Fibroblast of pulmonary artery (primary cell): ENCODE data around the gene ACY1.
"Not testable (repeated sequence)": the region's sequence is repeated elsewhere in the genome, so short reads cannot be mapped to it uniquely, and the experiment has no call there.

Source experiments
- DNase-seq: peaks from one replicate; pipeline ENCODE4 v3.0.0-alpha.2; 2010; ENCODE audit warnings: low read depth
- H3K4me3 ChIP-seq: replicated peaks from 2 replicates; pipeline ENCODE4 v1.5.1; 2011; ENCODE audit warnings: low read depth, mild to moderate bottlenecking, control low read depth, low read length, moderate library complexity
- TF ChIP-seq, protein P1 (sequence below): IDR thresholded peaks from 2 replicates; pipeline ENCODE4 v1.5.1; 2011; ENCODE audit warnings: mild to moderate bottlenecking, control low read depth, low read length, inconsistent platforms; ENCODE audit errors: missing control alignments

The ACY1 gene

GRCh38 chr3:51987568-51987967 lies 4.2 kb downstream of the ACY1 start:
- TF ChIP-seq, protein P1, sequence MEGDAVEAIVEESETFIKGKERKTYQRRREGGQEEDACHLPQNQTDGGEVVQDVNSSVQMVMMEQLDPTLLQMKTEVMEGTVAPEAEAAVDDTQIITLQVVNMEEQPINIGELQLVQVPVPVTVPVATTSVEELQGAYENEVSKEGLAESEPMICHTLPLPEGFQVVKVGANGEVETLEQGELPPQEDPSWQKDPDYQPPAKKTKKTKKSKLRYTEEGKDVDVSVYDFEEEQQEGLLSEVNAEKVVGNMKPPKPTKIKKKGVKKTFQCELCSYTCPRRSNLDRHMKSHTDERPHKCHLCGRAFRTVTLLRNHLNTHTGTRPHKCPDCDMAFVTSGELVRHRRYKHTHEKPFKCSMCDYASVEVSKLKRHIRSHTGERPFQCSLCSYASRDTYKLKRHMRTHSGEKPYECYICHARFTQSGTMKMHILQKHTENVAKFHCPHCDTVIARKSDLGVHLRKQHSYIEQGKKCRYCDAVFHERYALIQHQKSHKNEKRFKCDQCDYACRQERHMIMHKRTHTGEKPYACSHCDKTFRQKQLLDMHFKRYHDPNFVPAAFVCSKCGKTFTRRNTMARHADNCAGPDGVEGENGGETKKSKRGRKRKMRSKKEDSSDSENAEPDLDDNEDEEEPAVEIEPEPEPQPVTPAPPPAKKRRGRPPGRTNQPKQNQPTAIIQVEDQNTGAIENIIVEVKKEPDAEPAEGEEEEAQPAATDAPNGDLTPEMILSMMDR, result no peak
- no peak for DNase-seq

GRCh38 chr3:51988286-51989146 lies 5.2 kb downstream of the ACY1 start:
- no peak overlapping the region for H3K4me3 ChIP-seq
- TF ChIP-seq, protein P1, result no peak

More at GRCh38 chr3:51987568-51987967, 4.2 kb downstream of the ACY1 start:
- H3K4me3 ChIP-seq, result no peak overlapping the region

DNA sequence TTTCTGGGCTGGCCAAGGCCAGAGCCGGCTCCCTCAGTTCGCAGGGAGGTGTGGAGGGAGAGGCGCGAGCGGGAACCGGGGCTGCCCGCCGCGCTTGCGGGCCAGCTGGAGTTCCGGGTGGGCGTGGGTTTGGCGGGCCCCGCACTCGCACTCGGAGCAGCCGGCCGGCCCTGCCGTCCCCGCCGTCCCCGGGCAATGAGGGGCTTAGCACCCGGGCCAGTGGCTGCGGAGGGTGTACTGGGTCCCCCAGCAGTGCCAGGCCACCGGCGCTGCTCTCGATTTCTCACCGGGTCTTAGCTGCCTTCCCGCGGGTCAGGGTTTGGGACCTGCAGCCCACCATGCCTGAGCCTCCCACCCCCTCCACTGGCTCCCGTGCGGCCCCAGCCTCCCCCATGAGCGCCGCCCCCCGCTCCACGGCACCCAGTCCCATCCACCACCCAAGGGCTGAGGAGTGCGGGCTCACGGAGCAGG lies 7.2 kb downstream of the ACY1 start:
- not testable (repeated sequence) for H3K4me3 ChIP-seq, DNase-seq

More at GRCh38 chr3:51988286-51989146, 5.2 kb downstream of the ACY1 start:
- DNase-seq, result no peak

GRCh38 chr3:51992017-51992682 lies 8.8 kb downstream of the ACY1 start:
- DNase-seq, result no peak
- TF ChIP-seq, protein P1, result no peak
- no peak overlapping the region for H3K4me3 ChIP-seq

DNA sequence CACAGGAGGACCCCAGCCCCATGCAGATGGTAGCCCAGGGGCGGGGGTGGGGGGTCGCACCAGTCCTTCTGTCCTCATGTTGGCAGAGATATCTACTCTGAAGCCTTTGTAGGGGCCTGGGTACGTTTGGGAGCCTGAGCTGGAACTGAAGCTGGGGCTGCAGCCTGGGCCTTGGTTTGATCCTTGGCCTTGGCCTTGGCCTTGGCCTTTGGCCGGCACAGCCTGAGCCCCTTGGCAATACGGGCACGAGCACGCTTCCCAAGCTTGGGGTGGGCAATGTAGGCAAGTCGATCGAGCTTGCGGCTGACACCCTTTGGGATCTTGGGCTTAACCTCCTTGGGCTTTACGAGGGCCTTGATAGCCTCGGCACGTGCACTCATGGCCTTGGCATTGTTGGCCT lies 10.3 kb downstream of the ACY1 start:
- DNase-seq, H3K4me3 ChIP-seq: not testable (repeated sequence)

DNA sequence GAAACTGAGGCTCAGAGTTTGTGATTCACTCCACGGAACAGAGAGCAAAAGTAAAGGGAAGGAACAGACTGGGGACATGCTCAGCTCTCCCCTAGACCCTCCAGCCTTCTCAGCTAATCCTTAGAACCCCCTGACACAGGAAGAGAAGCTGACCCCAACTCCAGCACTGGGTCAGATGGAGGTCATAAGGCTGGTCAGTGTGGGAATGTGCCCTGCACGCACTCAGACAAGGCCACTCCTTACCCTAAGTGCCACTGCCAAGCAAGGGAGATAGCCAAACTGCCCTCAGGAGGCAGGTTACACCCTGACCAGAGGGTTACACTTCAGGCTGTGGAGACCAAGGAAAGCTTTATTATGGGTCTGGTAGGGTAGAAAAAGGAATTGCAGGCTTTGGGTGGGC lies 11.2 kb downstream of the ACY1 start:
- H3K4me3 ChIP-seq, result peak overlapping the region; percentile 99
- DNase-seq, result no peak
- TF ChIP-seq, protein P1, result no peak

GRCh38 chr3:51995346-51996163 lies 12.2 kb downstream of the ACY1 start, which contains the start of gene RPL29:
TSS of gene RPL29 (minus strand) at chr3:51995895. CDS start at chr3:51995461, 434 bp downstream.
- peak within 1 kb of the TSS; percentile 99 for H3K4me3 ChIP-seq
- TF ChIP-seq, protein P1, result no peak
- DNase-seq, result peak; percentile 98
